DLD1 (cell line): Measurements from ENCODE around the gene ZRANB3.
"Not testable (repeated sequence)": the region's sequence is repeated elsewhere in the genome, so short reads cannot be mapped to it uniquely, and the experiment has no call there.

Source experiments
- in situ Hi-C: cut with HindIII; loops from 2 replicates; pipeline ENCODE4 v1.10.0; 2017; ENCODE audit warnings: low sequenced_read_pairs

ZRANB3 gene

DNA sequence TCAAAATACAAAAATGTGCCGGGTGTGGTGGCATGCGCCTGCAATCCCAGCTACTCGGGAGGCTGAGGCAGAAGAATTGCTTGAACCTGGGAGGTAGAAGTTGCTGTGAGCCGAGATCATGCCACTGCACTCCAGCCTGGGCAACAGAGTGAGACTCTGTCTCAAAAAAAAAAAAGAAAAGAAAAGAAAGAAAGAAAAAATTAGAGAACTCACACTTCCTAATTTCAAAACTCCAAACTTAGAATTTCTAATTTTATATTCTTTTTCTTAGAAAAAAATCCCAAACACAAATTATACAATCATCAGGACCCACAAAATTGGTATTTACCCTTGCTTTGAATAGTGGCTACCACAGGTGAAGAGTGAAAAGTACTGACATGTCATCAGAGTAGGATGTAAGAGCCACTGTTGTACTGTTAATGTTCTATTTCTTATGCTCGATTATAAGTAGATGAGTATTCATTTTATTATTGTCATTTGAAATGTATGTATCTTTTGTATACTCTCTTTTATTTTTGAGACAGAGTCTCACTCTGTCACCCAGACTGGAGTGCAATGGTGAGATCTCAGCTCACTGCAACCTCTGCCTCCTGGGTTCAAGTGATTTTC, 182.8 kb downstream of the ZRANB3 start:
- in situ Hi-C loops: not testable (repeated sequence)

DNA sequence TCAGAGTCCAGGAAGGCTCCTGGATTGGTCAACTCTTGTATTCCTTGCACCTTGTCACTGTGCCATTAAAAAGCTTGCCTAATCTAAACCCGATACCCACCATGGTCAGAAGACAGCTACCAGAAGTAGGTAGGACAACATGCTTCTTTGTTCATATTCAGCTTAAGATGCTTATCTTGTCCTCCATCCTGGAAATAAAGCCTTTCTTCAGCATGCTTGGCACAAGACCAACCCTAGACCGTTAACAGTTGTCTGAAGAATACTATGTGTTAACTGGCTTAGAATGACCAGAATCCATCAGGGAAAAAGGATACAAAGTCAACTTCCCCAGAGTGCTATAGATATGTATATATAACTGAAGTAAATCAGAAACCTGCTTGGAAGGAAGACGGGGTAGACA, 193.9 kb downstream of the ZRANB3 start:
- in situ Hi-C loops: no loop called here

DNA sequence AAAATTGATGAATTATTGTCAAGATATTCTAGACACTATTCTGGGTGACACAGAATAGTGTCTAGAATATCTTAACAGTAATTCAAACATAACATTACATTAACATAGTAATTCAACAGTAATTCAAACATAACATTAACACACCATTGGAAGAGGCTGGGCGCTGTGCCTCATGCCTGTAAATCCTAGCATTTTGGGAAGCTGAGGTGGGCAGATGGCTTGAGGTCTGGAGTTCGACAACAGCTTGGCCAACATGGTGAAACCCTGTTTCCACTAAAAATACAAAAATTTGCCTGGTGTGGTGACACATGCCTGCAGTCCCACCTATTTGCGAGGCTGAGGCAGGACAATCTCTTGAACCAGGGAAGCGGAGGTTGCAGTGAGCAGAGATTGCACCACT, 195.8 kb downstream of the ZRANB3 start:
- in situ Hi-C loops: no loop called here

DNA sequence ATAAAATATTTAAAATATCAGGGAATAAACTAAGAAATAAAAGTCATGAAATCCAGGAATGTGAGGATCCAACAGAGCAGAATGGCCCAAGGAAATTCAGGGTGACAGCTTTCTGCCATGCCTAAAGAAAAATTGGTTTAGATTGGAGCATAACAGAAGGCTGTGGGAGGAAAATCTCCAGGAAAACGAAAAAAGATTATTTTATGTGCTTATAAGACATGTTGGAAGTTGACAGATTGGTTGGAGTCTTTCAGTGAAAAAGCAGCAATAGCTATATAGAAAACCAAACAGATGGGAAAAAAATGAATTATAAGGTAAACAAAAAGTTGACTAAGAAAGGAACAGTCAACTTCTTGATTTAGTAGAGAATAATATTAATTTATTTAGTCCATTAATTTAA, 203.9 kb downstream of the ZRANB3 start:
- in situ Hi-C loops: no loop called here

DNA sequence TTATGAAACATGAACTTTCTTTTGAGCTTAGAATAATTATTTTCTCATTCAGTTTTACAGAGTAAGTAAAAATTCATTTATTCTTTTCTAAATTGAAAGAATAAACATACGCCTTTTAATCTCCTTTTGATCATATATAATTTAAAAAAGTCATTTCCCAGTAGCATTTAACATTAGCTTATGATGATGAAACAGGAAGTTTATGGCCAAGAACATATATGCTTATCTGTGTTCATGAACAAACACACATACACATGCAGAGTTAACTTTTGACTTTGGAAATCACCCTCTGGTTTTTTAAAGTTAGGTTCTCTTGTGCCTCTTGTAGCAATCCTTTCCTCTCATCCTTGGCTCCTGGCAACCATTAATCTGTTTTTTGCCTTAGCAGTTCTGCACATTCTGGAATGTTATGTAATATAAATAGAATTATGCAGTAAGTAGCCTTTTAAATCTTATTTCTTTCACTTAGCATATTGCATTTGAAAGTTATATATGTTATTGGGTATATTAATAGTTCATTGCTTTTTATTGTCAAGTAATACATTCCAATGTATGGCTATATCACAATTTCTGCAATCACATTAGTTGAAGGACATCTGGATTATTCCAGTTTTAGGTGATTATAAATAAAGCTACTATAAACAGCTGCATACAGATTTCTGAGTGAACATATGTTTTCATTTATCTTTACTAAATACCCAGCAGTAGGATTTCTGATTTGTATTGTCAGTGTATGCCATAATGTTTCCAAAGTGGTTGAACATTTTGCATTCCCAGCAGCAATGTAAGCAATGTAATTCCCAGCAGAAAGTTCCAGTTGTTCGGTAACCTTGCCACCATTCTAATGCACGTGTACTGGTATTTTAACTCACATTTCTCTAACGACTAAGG, 210.3 kb downstream of the ZRANB3 start:
- in situ Hi-C loops: no loop called here

DNA sequence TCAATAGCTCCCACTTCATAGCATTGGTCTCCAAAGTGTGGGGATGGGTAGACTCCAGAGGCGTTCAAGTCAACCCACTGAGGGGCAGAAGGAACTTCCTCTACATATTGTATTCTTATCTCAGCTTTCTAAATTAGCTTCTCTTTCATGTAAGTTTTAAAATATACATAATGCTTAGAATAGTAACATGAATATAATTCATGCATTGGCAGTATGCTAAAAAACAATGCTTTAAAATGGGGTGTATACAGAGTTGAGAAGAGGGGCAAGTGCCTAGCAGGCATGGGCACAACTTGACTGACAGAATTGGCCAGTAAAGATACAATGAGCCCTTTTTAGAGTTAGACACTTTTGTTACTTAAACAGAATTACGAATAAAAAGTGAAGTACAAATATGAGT, 212.2 kb downstream of the ZRANB3 start:
- in situ Hi-C loops: no loop called here

DNA sequence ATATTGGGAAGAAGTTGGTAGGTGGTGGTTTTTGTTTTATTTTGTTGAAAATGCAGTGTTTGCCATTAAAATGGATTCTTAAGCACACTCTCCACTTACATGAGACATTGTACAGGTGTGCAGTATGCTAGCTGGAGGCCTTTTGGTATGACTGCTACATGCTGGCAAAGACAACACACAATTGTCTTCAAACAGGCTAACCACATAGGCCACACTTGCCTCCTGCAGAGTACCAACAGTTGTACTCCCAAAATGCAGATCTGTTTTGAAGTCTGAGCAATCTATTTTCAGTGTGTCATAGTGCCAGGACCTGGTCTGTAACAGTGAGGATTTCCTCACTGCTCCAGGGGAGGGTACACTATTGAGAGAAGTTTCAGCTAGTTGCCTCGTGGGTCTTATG, 213.6 kb downstream of the ZRANB3 start:
- in situ Hi-C loops: no loop called here

DNA sequence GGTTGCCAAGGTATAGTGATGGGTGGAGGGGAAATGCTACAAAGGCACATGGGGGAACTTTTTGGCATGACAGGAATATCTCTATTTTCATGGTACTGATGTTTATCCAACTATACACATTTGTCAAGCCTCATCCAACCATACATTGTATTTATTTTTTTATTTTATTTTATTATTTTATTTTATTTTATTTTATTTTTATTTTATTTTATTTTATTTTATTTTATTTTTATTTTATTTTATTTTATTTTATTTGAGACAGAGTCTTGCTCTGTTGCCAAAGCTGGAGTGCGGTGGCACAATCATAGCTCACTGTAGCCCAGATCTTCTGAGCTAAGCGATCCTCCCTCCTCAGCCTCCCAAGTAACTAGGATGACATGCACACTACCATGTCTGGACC, 219.1 kb downstream of the ZRANB3 start:
- in situ Hi-C loops: no loop called here

DNA sequence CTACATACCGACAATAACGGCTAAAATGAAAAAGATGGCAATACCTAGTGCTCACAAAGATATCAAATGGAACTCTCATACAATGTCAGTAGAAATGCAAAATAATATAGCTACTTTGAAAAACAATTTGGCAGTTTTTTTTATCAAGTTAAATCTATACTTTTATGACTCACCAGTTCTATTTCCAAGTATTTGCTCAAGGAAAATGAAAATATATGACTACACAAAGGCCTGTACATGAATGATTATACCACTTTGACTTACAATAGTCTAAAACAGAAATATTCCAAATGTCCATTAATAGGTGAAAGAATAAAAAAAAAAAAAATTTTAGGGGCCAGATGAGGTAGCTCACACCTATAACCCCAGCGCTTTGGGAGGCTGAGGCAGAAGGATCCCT, 219.8 kb downstream of the ZRANB3 start:
- in situ Hi-C loops: no loop called here

DNA sequence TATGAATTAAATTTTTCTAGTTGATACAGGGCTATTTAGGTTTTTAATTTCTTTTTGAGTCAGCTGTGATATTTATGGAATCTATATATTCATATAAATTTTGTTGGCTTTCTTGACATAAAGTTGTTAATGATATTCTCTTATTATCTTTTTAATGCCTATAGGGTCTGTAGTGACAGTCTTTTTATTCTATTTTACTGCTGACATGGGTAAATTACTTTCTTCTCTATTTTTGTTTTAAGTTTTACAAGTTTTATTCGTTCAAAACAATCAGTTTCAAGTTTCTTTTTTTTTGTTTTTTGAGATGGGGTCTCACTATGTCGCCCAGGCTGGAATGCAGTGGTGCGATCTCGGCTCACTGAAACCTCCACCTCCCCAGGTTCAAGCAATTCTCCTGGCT, 226.3 kb downstream of the ZRANB3 start:
- in situ Hi-C loops: no loop called here

DNA sequence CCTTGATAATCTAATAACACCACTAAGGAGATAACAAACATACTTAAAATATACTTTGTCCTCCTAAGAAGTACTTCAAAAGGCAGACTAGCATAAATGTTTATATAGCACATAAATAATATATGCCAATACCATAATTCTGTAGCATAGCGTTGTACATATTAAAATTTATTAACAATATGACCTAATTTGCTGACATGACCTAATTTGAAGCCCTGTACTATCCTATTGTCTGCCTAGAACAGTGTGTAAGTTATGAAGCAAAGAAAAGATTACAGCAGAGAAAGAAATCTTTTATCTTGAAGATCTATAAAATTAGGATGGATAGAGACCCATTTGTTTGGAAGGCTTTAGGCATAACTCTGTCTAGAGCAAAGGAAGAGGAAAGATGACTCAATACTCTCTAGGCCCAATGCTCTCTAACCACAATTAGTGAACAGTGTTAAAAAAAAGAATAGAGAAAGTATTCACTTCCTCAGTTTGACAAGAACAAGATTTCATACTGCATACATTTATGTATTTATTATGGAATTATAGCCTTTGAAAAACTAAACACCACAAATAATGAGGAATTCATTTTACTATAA, 231.3 kb downstream of the ZRANB3 start:
- in situ Hi-C loops: no loop called here

DNA sequence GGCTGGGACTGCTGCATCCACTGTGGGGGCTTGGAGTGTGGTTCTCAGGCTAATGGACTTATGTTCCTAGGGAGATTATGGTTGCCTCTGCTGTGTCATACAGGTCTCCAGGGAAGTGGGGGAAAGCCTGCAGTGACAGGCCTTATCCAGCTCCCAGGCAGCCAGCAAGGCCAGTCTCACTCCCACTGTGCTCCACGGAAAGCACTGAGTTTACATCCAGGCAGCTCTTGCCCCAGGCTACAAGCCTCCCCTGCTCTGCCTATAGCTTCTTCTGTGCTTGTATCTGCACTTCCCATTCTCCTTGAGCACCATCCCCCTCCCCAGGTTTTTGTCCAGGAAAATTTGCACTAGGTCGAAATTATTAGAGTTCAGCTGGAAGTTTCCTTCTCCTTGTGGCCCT, 231.9 kb downstream of the ZRANB3 start:
- in situ Hi-C loops: no loop called here

DNA sequence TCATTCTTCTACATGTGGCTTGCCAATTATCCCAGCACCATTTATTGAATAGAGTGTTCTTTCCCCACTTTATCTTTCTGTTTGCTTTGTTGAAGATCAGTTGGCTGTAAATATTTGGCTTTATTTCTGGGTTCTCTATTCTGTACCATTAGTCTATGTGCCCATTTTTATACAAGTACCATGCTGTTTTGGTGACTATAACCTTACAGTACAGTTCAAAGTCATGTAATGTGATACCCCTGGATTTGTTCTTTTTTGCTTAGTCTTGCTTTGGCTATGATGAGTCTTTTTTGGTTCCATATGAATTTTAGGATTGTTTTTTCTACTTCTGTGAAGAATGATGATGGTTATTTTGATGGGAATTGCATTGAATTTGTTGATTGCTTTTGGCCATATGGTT, 243.9 kb downstream of the ZRANB3 start:
- in situ Hi-C loops: not testable (repeated sequence)

DNA sequence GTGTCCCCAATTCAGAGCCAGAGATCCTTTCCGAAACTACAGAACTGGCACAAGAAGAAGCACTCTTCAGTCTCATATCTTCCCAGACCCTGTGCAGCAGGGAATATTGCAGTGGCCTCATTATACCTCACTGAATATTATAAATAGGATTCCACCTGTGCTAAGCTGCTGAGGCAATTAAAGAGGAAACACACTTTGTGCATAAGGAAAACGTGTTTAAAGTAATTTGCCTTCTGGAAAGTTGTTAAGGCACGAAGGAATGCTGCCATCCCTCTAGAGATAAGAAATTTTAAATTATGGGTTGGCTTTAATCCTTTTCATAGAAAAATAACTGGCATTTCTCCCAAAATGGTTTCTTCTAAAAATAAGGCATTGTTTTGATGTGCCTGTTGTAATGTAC, 245.6 kb downstream of the ZRANB3 start:
- in situ Hi-C loops: no loop called here

DNA sequence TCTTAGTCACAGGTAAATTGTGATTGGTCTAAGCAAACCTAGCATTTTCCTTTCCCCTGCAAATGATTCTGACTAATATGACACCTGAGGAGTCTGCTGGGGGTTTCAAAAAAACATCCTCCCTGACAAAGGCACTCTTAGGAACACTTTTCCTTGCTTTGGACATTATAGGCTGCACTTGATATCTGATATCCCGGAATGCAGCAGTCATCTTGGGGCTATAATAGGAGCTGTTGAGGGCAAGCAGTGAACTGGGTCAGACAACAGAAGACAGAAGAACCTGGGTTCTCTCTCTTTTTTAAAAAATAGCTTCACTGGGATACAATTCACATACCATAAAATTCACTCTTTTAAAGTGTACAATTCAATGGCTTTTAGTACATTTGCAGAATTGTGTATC, 249.6 kb downstream of the ZRANB3 start:
- in situ Hi-C loops: no loop called here

DNA sequence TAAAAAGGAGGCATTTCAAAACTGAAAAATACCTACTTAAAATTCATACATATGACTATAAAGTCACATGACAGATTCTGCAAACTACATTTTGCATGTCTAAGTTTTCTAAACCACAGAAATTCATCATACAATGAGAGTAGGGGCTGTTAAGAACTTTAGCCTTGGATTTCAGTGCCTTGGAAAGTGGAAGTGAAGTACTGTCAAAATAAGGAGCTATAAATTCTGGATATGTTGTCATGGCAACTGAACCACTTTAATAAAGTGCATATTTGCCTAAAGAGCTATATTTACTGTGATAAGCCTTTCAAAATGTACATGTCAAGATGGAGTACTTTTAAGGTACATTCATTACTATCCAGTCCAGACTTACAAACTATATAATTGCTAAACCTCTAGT, 251.8 kb downstream of the ZRANB3 start:
- in situ Hi-C loops: no loop called here

DNA sequence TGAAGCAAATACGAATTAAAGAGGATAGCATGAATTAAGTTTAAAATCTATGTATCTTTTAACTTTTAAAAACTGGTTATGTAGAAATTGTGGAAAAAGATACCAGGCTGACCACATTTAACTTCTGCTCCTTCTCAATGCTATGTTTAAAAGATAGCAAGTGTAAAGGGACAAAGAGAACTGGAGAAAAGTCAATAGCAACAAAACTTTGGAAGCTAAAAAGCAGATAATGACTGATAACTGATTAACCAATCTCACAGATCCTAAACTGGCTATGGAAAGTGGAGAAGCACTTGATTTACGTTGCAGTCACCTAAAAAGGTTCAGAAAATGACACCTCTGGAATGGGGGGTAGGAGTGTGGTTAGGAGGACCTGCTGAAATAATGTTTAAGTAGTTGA, 254.5 kb downstream of the ZRANB3 start:
- in situ Hi-C loops: no loop called here

DNA sequence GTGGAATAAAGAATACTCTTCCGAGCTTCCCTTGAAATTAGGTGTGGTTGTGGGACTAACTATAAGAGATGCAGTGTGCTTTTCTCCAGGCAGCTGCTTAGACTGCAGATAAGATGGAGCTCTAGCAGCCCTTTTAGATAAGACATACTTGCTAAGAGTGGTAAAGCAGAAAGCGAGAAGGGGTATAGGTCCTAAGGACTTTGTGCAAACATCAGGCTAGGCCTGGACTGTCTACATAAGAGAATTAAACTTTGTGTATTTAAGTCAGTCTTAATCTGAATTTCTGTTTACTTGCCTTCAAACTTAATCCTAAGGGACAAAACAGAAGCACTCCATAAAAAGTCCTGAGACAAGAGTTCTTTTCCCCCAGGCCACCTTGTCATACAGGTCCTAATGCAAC, 260.0 kb downstream of the ZRANB3 start:
- in situ Hi-C loops: no loop called here

DNA sequence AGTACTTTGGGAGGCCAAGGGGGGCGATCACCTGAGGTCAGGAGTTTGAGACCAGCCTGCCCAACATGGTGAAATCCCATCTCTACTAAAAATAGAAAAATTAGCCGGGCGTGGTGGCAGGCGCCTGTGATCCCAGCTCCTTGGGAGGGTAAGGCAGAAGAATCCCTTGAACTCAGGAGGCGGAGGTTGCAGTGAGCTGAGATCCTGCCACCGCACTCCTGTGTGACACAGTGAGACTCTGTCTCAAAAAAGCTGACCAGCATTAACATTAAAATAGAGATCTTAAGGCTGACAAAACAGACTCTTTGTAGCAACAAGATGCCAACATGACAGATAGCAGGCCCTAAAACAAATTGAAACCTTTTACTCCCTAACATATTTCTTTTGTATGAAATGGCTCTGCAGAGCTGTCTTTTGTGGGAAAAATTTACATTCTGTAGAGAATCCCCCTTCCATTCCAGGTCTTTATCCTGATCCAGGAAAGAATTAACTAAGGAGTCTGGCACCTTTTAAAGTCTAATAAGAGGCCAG, 265.0 kb downstream of the ZRANB3 start:
- in situ Hi-C loops: no loop called here

DNA sequence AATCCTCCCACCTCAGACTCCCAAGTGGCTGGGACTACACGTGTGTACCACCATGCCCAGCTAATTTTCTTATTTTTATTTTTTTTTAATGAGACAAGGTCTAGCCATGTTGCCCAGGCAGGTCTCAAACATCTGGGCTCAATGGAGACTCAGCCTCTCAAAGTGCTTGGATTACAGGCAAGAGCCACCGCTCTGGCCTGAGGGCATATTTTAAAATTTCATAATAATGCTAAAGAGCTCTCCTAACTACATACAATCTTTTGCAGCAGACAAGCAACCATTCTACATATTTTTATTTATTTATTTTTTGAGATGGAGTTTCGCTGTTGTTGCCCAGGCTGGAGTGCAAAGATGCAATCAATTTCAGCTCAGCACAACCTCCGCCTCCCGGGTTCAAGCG, 271.9 kb downstream of the ZRANB3 start:
- in situ Hi-C loops: no loop called here

DNA sequence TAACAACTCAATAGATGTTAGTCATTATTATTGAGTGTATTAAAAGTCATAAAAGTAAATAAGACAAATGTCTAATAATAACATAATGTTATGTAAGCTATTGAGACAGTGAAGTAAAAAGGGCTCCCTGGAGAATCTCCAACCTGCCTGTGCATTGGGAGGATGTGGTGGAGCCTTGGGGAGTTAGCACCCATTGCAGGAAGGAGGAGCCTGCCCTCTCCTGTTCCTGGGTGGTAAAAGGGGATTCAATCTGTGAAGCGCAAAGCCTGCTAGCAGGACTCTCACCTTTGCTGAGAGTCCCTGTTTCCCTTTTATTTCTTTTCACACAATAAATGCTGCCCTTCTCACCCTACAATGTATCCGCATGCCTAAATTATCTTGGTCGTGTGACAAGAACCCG, 272.8 kb downstream of the ZRANB3 start:
- in situ Hi-C loops: no loop called here
